HepG2 (cell line): ENCODE measurements around the gene KCNJ6. TPM values are rescaled to one million over a fixed set of nuclear protein-coding genes. Genes with fewer than 3 reads are reported as not detected.

Experiments
- ATAC-seq: fragments of 200-7000 bp; cut with Tn5 transposase; 3 replicates; pipeline ENCODE4 v1.9.1; 2020; ENCODE audit warnings: mild to moderate bottlenecking, moderate library complexity
- BruUV-seq: library from RNA; stranded (reverse); fragments of 400-500 nt; replicated peaks from 2 replicates; lab custom pipeline; 2021; lab: Mats Ljungman, UMichigan
- CTCF ChIA-PET: fragments of 300-600 bp; formaldehyde crosslinking; extraction: SDS; loops from one replicate; lab custom pipeline; 2021; ENCODE audit warnings: low total read pairs, inconsistent platforms, low intra/inter-chr PET ratio; lab: Yijun Ruan, JAX
- POLR2A ChIA-PET: fragments of 350-600 bp; sonication (Branson Sonifier 250); formaldehyde crosslinking; loops from one replicate; lab custom pipeline; 2020; ENCODE audit warnings: antibody characterized with exemption, inconsistent platforms; lab: Yijun Ruan, JAX
- DNase-seq: peaks from one replicate; pipeline ENCODE4 v3.0.0-alpha.2; 2015; ENCODE audit warnings: low spot score
- FAIRE-seq: peaks from 3 replicates; lab custom pipeline; 2011; peaks lifted over from hg19 to GRCh38; lab: Jason Lieb, UNC
- H2AFZ ChIP-seq: one replicate; pipeline ENCODE4 v1.6.1; 2011; ENCODE audit warnings: low read length, inconsistent platforms
- H3K27ac ChIP-seq: fragments of 300-600 bp; 3 replicates; pipeline ENCODE4 v1.8.0; 2011; ENCODE audit warnings: mixed run types, mild to moderate bottlenecking, mixed read lengths, low read length, inconsistent platforms; ENCODE audit not compliant: insufficient read depth; ENCODE audit errors: extremely low read length
- H3K27me3 ChIP-seq, 2 experiments: fragments of 200-600 bp in 1 of 2; 2 replicates in 1 of 2; 3 replicates in 1 of 2; pipeline versions ENCODE4 v1.6.0 to v1.8.0; 2011; ENCODE audit warnings: low read length in 2 of 2, mild to moderate bottlenecking in 2 of 2, moderate library complexity in 2 of 2, inconsistent platforms in 1 of 2; ENCODE audit not compliant: insufficient read depth in 2 of 2, control insufficient read depth in 1 of 2
- H3K36me3 ChIP-seq, 2 experiments: fragments of 200-600 bp in 1 of 2; replicated peaks in 1 of 2; 2 replicates in 1 of 2; 3 replicates in 1 of 2; pipeline versions ENCODE4 v1.5.1 to v1.8.0; 2011; ENCODE audit warnings: low read length in 2 of 2, inconsistent platforms in 1 of 2; ENCODE audit not compliant: insufficient read depth in 2 of 2, control insufficient read depth in 1 of 2
- H3K4me1 ChIP-seq: 2 replicates; pipeline ENCODE4 v1.5.1; 2012; ENCODE audit warnings: low read length, inconsistent platforms; ENCODE audit not compliant: insufficient read depth
- H3K4me2 ChIP-seq: 2 replicates; pipeline ENCODE4 v1.6.0; 2011; ENCODE audit warnings: low read depth, low read length, inconsistent platforms
- H3K4me3 ChIP-seq, 3 experiments: fragments of 200-600 bp in 1 of 3; sonication (generic), shearing (Covaris generic) in 1 of 3; replicated peaks in 1 of 3; 2 replicates each; pipeline ENCODE4 v1.5.1; 2011 to 2016; ENCODE audit warnings: low read length in 3 of 3, inconsistent platforms in 2 of 3, low read depth in 2 of 3, mild to moderate bottlenecking in 2 of 3, control low read depth in 1 of 3, mixed read lengths in 1 of 3; ENCODE audit not compliant: insufficient read depth in 1 of 3
- H3K79me2 ChIP-seq: one replicate; pipeline ENCODE4 v1.6.1; 2011; ENCODE audit warnings: low read length, inconsistent platforms; ENCODE audit not compliant: insufficient read depth
- H3K9ac ChIP-seq: 2 replicates; pipeline ENCODE4 v1.6.0; 2011; ENCODE audit warnings: mild to moderate bottlenecking, low read depth, low read length, inconsistent platforms; ENCODE audit not compliant: insufficient read depth
- H3K9me3 ChIP-seq: 2 replicates; pipeline ENCODE4 v1.5.1; 2012; ENCODE audit warnings: mild to moderate bottlenecking, low read length
- H4K20me1 ChIP-seq: 2 replicates; pipeline ENCODE4 v1.6.0; 2011; ENCODE audit warnings: inconsistent platforms, mild to moderate bottlenecking, low read length, moderate library complexity; ENCODE audit not compliant: insufficient read depth
- PHB2 ChIP-seq: fragments of 450-650 bp; IDR thresholded peaks from 2 replicates; pipeline ENCODE4 v1.6.1; 2018; ENCODE audit not compliant: partially characterized antibody
- TARDBP ChIP-seq: sonication (generic); formaldehyde crosslinking; IDR thresholded peaks from 2 replicates; pipeline ENCODE4 v1.8.0; 2022; ENCODE audit warnings: mild to moderate bottlenecking, missing genetic modification reagents
- ZNF33B ChIP-seq: sonication (generic); formaldehyde crosslinking; IDR thresholded peaks from 2 replicates; pipeline ENCODE4 v1.5.1; 2020; ENCODE audit warnings: mild to moderate bottlenecking, missing genetic modification reagents
- ZNF776 ChIP-seq: sonication (generic); formaldehyde crosslinking; IDR thresholded peaks from 2 replicates; pipeline ENCODE4 v1.4.0; 2020; ENCODE audit warnings: mild to moderate bottlenecking, missing genetic modification reagents
- WGBS: methylation state at CpG from one replicate; pipeline ENCODE4 v1.1.6; 2017; ENCODE audit warnings: low lambda C conversion rate; 5-methylcytosine and 5-hydroxymethylcytosine counted together
- in situ Hi-C: cut with HindIII; loops from 2 replicates; pipeline ENCODE4 v1.10.0; 2017; ENCODE audit warnings: low pct_unique_long_range_greater_than_20kb; ENCODE audit not compliant: extremely low pct_ligation_motif_present
- intact Hi-C: fragments of 100-400 bp; cut with micrococcal nuclease; formaldehyde crosslinking; loops from one replicate; pipeline ENCODE4 v1.10.0; 2022; ENCODE audit not compliant: unreplicated experiment
- polyA plus RNA-seq, 8 experiments: library from polyadenylated mRNA; depleted of rRNA in 3 of 8; stranded (reverse) in 7 of 8; unstranded in 1 of 8; fragments of >200 nt; fragmentation: Illumina TruSeq in 4 of 8; extraction: Trizol in 4 of 8; gene quantifications; 2 replicates each; pipeline versions ENCODE4 v1.2.1 to v1.2.3, GENCODE V29; 2011 to 2016; ENCODE audit warnings: low read depth in 4 of 8, missing spikeins in 1 of 8, mixed read lengths in 1 of 8; ENCODE audit not compliant: insufficient read depth in 1 of 8
- total RNA-seq, 5 experiments: library from RNA; depleted of rRNA; stranded (reverse); fragments of >200 nt; fragmentation: Illumina TruSeq; extraction: Trizol; gene quantifications; 2 replicates each; pipeline ENCODE4 v1.2.3, GENCODE V29; 2016; ENCODE audit warnings: low read depth in 1 of 5
- TF ChIP-seq, protein P1 (sequence below): fragments of 450-650 bp; IDR thresholded peaks from 2 replicates; pipeline ENCODE4 v1.6.1; 2016

The KCNJ6 gene
- total and polyA plus RNA-seq, 2 of the 13 experiments (the other 11 are each of a cell fraction or from before 2014, with no cell fraction given): not detected

- no TSS peak for BruUV-seq
- ChIA-PET POLR2A (no interaction called here), CTCF (no interaction called here)
- H4K20me1 ChIP-seq: no peaks in the 10 kb centered on the region
- peak; percentile 48 for TF ChIP-seq PHB2
- TF ChIP-seq TARDBP (CRISPR knock-in tag): no peak
- TF ChIP-seq, protein P1, sequence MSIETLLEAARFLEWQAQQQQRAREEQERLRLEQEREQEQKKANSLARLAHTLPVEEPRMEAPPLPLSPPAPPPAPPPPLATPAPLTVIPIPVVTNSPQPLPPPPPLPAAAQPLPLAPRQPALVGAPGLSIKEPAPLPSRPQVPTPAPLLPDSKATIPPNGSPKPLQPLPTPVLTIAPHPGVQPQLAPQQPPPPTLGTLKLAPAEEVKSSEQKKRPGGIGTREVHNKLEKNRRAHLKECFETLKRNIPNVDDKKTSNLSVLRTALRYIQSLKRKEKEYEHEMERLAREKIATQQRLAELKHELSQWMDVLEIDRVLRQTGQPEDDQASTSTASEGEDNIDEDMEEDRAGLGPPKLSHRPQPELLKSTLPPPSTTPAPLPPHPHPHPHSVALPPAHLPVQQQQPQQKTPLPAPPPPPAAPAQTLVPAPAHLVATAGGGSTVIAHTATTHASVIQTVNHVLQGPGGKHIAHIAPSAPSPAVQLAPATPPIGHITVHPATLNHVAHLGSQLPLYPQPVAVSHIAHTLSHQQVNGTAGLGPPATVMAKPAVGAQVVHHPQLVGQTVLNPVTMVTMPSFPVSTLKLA: peak; percentile 88
- TF ChIP-seq ZNF776 (CRISPR knock-in tag): no peak
- no peak overlapping the region for H3K9ac ChIP-seq
- H3K36me3 ChIP-seq: no peaks in the 10 kb centered on the region
- no peak overlapping the region for H2AFZ ChIP-seq
- H3K79me2 ChIP-seq: no peaks in the 10 kb centered on the region
- no peak overlapping the region for H3K4me2 ChIP-seq
- H3K4me3 ChIP-seq: no peak overlapping the region
- in situ Hi-C loops (no loop called here), intact Hi-C loops (no loop called here)
- H3K4me1 ChIP-seq: no peaks in the 10 kb centered on the region
- peaks cover 1 to 4% of the 10 kb centered on the region in 2 experiments; a peak in 1 of 5 replicates for H3K27me3 ChIP-seq
- 87% methylated on average over 11 of the region's 11 CpGs for WGBS
- ATAC-seq (no peak), FAIRE-seq (no peak), DNase-seq (no peak)
- H3K9me3 ChIP-seq: no peaks in the 10 kb centered on the region
- no peak overlapping the region for H3K27ac ChIP-seq
These were observed 301.8 kb downstream of the KCNJ6 start for GRCh38 chr21:37614351-37614875.

DNA sequence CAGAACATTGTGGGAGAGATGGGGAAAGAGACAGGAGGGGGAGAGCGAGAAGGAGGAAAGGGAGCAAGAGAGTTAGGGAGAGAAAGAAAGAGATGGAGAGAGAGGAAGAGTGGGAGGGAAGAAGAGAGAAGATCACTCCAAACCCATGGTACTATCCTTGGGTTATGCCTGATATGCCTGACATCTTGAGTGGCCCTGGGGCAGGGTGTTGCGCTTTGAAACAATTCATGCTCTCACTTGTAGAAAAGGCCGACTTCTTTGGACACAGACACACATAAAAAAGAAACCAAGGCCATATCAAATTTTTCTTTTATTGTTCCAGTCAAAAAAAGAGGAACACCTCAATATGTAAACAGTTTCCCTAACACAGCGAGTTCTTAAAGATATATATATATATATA is 309.2 kb downstream of the KCNJ6 start:
- FAIRE-seq (no peak), ATAC-seq (no peak), DNase-seq (no peak)
- no TSS peak for BruUV-seq
- TF ChIP-seq ZNF33B: no peak
- no peaks in the 10 kb centered on the region for H3K4me1 ChIP-seq
- H3K36me3 ChIP-seq: no peaks in the 10 kb centered on the region
- no peak overlapping the region for H3K9ac ChIP-seq
- ChIA-PET CTCF (no interaction called here), POLR2A (no interaction called here)
- in situ Hi-C loops: no loop called here
- H3K27me3 ChIP-seq: peaks cover 0 to 6% of the 10 kb centered on the region in 2 experiments; a peak in 2 of 5 replicates
- 25% methylated on average over 4 of the region's 4 CpGs for WGBS
- H4K20me1 ChIP-seq: no peaks in the 10 kb centered on the region
- H3K4me2 ChIP-seq: no peak overlapping the region
- H2AFZ ChIP-seq: no peak overlapping the region
- no peak overlapping the region for H3K27ac ChIP-seq
- H3K9me3 ChIP-seq: no peaks in the 10 kb centered on the region
- intact Hi-C loops: no loop called here
- H3K79me2 ChIP-seq: no peaks in the 10 kb centered on the region
- H3K4me3 ChIP-seq: no peak overlapping the region
